KOPT-K1 (cell line): ENCODE measurements around the gene DOK1.

ENCODE experiments used
- H3K27ac ChIP-seq: fragments of 200-600 bp; sonication (generic); 2 replicates; pipeline ENCODE4 v1.5.1; 2016; ENCODE audit warnings: antibody characterized with exemption, mild to moderate bottlenecking, low read depth, low read length; ENCODE audit not compliant: poor library complexity, severe bottlenecking
- H3K36me3 ChIP-seq: fragments of 200-600 bp; sonication (generic); 2 replicates; pipeline ENCODE4 v1.5.1; 2017; ENCODE audit warnings: antibody characterized with exemption, mild to moderate bottlenecking, low read length, moderate library complexity; ENCODE audit not compliant: insufficient read depth
- H3K9me3 ChIP-seq: fragments of 200-600 bp; sonication (generic); 2 replicates; pipeline ENCODE4 v1.5.1; 2017; ENCODE audit warnings: antibody characterized with exemption, low read length, mild to moderate bottlenecking; ENCODE audit not compliant: insufficient read depth, poor library complexity, severe bottlenecking

Gene DOK1

DNA sequence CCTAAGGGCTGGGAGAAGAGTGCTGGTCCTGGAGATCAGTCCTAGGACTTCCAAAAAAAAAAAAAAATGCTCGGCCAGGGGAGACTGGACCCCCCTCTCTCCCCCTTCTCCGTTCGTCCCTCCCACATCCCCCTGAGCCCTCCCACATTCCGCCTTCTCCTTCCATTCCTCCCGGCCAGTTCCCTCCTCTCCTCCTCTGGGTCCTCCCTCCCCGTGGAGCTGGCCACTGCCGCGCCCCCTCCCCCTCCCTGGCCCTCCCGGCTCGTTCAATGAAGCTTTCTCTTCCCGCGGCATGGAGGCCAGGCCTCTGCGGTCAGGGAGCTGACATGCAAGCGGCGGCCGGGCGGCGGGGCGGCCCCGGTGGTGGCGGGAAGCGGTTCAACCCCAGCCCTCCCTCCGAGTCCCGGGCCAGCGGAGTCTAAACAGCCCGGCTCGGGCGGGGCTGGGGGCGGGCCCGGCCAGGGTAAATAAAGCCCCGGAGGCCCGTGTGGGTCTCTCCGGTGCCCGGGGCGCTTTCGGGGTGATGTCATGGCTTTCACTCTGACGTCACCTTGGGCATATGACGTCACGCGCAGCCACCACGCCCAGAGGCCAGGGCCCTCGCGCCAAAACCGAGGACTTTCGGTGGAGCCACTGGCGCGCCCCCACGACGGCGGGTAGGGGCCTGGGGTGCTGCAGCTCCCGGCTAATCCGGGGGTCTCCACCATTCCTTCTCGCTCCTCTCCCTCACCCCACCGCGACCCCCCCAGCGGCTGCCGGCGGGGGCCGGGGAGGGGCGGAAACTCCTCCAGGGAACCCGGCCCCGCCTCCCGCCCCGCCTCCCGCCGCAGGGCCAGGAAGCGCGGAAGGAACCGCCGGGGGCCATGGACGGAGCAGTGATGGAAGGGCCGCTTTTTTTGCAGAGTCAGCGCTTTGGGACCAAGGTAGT lies at the start of gene DOK1, which contains the start of gene LOXL3:
Gene DOK1 (plus strand): TSS at position 829 of the 928 bp plus-strand sequence. CDS start 35 bp downstream, at position 864.
Gene LOXL3 (minus strand): TSS at position 51 of the 928 bp plus-strand sequence. CDS start 1,308 bp downstream, outside the sequence.
- no peaks in the 10 kb centered on the region for H3K36me3 ChIP-seq

DNA sequence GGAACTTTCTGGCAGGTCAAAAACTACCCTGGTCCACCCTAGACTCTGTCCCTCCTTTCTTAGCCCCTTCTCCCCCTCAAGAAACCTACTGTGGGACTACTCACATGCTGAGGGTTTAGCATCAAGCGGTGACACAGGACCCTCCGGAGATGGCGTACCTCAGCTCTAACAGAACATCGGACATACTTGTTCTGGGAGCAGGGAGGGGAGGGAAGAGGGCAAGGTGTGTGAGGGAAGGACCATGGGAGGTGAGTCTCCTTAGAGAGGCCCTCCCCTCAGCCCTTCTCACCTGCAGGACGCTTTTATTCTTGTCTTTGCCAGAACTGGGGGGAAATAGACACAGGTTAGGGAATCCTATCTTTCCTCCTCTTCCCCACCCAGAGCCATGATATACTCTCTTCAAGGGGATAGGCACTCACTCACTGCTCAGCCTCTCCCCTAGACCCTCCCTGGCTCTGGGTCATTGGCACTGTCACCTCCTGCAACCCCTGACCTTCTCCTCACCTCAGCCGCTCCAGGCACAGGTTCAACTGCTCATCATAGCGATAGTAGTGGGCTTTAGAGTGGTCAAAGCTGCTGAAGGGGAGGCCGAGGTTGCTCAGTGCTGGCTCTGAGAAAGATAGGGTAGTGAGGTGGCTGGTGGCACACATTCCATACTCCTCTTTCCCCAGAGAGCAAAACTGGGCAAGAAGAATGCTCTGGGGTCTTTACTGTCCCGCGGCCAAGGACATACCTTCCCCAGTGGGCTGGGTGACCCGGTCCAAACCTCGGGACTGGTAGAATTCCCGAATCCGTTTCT lies 48.9 kb upstream of the DOK1 start:
- no peaks in the 10 kb centered on the region for H3K9me3 ChIP-seq
- no peak overlapping the region for H3K27ac ChIP-seq
- H3K36me3 ChIP-seq: peaks cover 21% of the 10 kb centered on the region; the same call in 1 of the 2 replicates

More for the DNA sequence above, at the start of gene DOK1, which contains the start of gene LOXL3:
- H3K27ac ChIP-seq: peak within 1 kb of the TSS; percentile 54
- no peaks in the 10 kb centered on the region for H3K9me3 ChIP-seq

DNA sequence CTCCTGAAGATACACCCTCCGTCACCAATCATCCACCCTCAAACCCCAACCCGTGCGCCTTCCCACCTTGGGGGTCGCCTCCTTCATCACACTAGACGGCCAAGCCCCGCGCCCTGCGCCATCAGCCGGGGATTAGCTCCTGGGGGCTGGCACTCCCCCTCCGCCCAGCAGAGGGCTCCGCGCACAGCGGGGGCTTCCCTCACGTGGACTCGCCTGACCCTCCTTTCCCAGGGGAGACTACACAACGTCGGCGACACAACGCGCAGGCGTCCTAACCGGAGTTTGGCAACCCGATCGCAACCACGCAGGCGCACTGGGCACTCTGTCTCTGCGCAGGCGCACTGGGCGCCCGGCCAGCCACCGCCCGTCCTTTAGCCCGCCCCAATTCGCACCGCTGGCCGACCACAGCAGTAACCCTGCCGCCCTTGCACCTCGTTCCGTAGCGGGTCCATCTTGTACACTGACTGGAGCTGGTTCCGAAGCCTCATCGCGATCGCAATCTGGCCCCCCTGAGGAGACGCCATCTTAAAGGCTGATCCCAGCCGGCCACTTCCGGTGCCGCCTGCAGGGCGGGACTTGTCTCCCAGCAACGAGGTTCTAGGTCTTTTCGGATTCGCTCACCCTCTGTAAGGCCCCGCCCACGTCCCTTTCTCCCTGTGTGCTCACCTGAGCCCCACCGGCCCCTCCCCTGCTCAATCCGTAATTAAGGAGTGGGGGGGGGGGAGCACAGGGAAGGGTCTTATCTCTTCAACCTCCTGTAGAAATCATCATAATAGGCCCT lies 47.2 kb upstream of the DOK1 start, which contains the start of gene PCGF1:
Gene PCGF1 (minus strand): TSS at position 551 of the 781 bp plus-strand sequence. CDS start 27 bp downstream, at position 524.
- Histone ChIP-seq H3K36me3 (peaks cover 21% of the 10 kb centered on the region; the same call in 1 of the 2 replicates), H3K27ac (peak within 1 kb of the TSS; percentile 92), H3K9me3 (no peaks in the 10 kb centered on the region)

- Histone ChIP-seq H3K9me3 (no peaks in the 10 kb centered on the region), H3K36me3 (peaks cover 21% of the 10 kb centered on the region; the same call in 1 of the 2 replicates), H3K27ac (peak overlapping the region; percentile 92)
Measured at GRCh38 chr2:74507926-74508520, 46.5 kb upstream of the DOK1 start.

DNA sequence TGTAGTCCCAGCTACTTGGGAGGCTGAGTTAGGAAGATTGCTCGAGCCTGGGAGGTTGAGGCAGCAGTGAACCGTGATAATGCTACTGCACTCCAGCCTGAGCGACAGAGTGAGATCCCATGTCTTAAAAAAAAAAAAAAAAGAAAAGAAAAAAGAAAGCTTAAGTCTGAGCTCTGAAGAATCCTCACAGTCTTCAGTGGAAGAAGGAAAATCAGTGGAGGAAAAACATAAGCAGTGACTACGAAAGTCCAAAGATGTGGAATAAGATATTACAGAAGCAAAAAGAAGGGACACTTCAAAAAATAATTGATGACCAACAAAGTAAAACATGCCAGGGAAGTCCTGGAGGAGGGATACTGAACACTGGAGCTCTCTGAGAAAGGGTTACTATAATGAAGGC lies 44.2 kb upstream of the DOK1 start:
- no peaks in the 10 kb centered on the region for H3K9me3 ChIP-seq

GRCh38 chr2:74511104-74511989 lies 43.2 kb upstream of the DOK1 start:
- H3K36me3 ChIP-seq: no peaks in the 10 kb centered on the region
- H3K9me3 ChIP-seq: no peaks in the 10 kb centered on the region

More for the DNA sequence above, 44.2 kb upstream of the DOK1 start:
- H3K36me3 ChIP-seq: peaks cover 9% of the 10 kb centered on the region; the same call in 1 of the 2 replicates
- no peak overlapping the region for H3K27ac ChIP-seq

GRCh38 chr2:74512744-74513604 lies 41.5 kb upstream of the DOK1 start:
- Histone ChIP-seq H3K36me3 (no peaks in the 10 kb centered on the region), H3K9me3 (no peaks in the 10 kb centered on the region), H3K27ac (no peak overlapping the region)

More at GRCh38 chr2:74511104-74511989, 43.2 kb upstream of the DOK1 start:
- H3K27ac ChIP-seq: no peak overlapping the region

DNA sequence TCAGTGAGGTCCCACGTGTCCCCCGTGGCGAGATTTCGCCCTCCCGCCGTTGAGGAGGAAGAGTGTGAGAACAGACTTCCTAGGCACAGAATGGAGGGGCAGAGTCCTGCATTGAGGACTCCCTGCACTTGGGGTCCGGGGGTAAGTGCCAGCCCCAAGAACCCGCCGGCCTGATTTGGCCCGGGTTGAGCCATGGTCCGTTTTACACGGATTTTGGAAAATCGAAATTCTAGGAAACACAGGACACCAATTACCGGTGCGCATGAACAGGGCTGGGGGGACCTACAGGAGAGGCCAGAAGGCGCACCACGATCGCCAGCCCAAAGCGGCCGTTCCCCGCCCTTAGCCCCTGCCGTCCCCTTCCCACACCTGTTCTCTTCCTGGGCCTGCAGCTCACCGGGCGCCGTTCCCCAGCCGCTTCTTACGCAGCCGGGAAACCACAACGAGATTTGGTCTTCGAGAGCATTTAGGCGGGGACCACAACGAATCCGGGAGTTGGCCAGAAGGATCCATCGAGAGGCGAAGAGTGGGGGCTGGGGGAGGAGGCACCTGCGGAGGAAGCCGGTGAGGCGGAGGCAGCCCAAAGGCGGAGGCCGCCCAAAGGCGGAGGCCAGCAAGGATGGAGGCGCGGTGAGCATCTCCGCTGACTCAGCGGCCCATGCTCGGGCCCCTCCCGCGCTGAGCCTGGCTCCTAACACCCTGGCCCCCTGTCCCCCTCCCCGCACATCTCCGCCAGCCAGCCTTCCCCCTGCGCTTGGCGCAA lies 40.7 kb upstream of the DOK1 start:
- Histone ChIP-seq H3K27ac (no peak overlapping the region), H3K36me3 (no peaks in the 10 kb centered on the region), H3K9me3 (no peaks in the 10 kb centered on the region)

GRCh38 chr2:74514368-74515270 lies 39.9 kb upstream of the DOK1 start, which contains the start of gene TLX2:
TLX2 (plus strand) TSS chr2:74514450; CDS start chr2:74514807, 357 bp downstream.
- H3K9me3 ChIP-seq: no peaks in the 10 kb centered on the region
- H3K36me3 ChIP-seq: no peaks in the 10 kb centered on the region
- H3K27ac ChIP-seq: no peak within 1 kb of the TSS

DNA sequence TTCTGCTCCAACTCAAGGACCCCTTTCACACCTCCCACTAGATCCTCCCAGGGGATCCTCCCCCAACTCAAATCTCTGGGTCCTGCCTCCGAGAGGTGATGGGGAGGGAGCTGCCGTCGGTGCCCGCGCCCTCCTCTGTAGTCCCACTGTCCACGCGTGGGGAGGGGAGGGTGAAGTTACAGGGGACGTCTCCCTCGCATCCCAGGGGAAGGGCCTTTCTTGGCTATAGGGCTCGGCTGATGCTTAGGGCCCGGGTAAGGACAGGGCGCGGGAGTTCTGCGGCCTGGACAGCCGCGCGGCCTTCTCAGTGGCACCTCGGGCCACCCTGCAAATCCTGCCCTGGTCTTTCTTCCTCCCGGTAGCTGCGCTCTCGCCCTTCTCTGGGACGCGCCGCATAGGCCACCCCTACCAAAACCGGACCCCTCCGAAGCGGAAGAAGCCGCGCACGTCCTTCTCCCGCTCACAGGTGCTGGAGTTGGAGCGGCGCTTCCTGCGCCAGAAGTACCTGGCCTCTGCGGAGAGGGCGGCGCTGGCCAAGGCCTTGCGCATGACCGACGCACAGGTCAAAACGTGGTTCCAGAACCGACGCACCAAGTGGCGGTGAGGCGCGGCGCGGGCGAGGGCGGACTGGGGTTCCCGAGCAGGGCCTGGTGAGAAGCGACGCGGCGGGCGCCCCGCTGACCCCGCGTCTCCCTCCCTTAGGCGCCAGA lies 39.1 kb upstream of the DOK1 start:
- Histone ChIP-seq H3K9me3 (no peaks in the 10 kb centered on the region), H3K27ac (no peak overlapping the region), H3K36me3 (no peaks in the 10 kb centered on the region)
